ENCODE data around the gene FANCG.

FANCG gene

GRCh38 chr9:35106343-35106730 is 26.6 kb upstream of the FANCG start:
- TF ChIP-seq, protein P1, sequence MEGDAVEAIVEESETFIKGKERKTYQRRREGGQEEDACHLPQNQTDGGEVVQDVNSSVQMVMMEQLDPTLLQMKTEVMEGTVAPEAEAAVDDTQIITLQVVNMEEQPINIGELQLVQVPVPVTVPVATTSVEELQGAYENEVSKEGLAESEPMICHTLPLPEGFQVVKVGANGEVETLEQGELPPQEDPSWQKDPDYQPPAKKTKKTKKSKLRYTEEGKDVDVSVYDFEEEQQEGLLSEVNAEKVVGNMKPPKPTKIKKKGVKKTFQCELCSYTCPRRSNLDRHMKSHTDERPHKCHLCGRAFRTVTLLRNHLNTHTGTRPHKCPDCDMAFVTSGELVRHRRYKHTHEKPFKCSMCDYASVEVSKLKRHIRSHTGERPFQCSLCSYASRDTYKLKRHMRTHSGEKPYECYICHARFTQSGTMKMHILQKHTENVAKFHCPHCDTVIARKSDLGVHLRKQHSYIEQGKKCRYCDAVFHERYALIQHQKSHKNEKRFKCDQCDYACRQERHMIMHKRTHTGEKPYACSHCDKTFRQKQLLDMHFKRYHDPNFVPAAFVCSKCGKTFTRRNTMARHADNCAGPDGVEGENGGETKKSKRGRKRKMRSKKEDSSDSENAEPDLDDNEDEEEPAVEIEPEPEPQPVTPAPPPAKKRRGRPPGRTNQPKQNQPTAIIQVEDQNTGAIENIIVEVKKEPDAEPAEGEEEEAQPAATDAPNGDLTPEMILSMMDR (IDR thresholded peaks at IDR 0.05; ENCODE audit: poor library complexity, severe bottlenecking), result no peak
- Histone ChIP-seq H3K4me3 (ENCODE audit: severe bottlenecking) (no peak overlapping the region), H3K4me1 (ENCODE audit: insufficient read depth, poor library complexity, severe bottlenecking) (peaks cover 8% of the 10 kb centered on the region), H3K27me3 (ENCODE audit: insufficient read depth, poor library complexity, severe bottlenecking) (no peaks in the 10 kb centered on the region), H3K36me3 (ENCODE audit: low read depth) (peaks cover 52% of the 10 kb centered on the region), H3K9me3 (ENCODE audit: severe bottlenecking) (no peaks in the 10 kb centered on the region), H3K27ac (ENCODE audit: poor library complexity, severe bottlenecking) (no peak overlapping the region)
- ATAC-seq (ENCODE audit: low read depth), result no peak
- no peak for DNase-seq (ENCODE audit: low spot score)

GRCh38 chr9:35105571-35106342 is 26.0 kb upstream of the FANCG start:
- peaks cover 57% of the 10 kb centered on the region for H3K36me3 ChIP-seq (ENCODE audit: low read depth)

DNA sequence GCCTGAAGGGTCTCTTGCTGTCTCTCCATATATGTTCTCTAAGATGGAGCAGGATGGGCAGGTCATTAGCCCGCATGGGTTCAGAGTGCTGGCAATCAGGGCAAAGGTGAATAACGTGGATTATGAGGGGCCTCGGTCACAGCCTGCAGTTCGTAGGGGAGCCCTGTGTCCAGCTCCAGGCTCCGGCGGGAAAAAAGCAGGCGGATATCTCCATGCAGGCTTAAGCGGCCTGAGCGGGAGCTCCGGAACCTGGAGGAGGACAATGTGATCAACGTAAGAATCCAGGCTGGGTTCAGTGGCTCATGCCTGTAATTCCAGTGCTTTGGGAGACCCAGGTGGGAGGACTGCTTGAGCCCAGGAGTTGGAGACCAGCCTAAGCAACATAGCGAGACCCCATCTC is 25.4 kb upstream of the FANCG start:
- Histone ChIP-seq H3K4me3 (ENCODE audit: severe bottlenecking) (no peak overlapping the region), H3K27ac (ENCODE audit: poor library complexity, severe bottlenecking) (no peak overlapping the region), H3K9me3 (ENCODE audit: severe bottlenecking) (no peaks in the 10 kb centered on the region), H3K27me3 (ENCODE audit: insufficient read depth, poor library complexity, severe bottlenecking) (no peaks in the 10 kb centered on the region), H3K4me1 (ENCODE audit: insufficient read depth, poor library complexity, severe bottlenecking) (peaks cover under 1% of the 10 kb centered on the region), H3K36me3 (ENCODE audit: low read depth) (peaks cover 64% of the 10 kb centered on the region)
- no peak for ATAC-seq (ENCODE audit: low read depth)
- TF ChIP-seq, protein P1 (IDR thresholded peaks at IDR 0.05; ENCODE audit: poor library complexity, severe bottlenecking), result no peak
- no peak for DNase-seq (ENCODE audit: low spot score)

More at GRCh38 chr9:35105571-35106342, 26.0 kb upstream of the FANCG start:
- H3K27me3 ChIP-seq (ENCODE audit: insufficient read depth, poor library complexity, severe bottlenecking), result no peaks in the 10 kb centered on the region
- no peak overlapping the region for H3K4me3 ChIP-seq (ENCODE audit: severe bottlenecking)
- TF ChIP-seq, protein P1 (IDR thresholded peaks at IDR 0.05; ENCODE audit: poor library complexity, severe bottlenecking), result no peak
- no peaks in the 10 kb centered on the region for H3K9me3 ChIP-seq (ENCODE audit: severe bottlenecking)
- DNase-seq (ENCODE audit: low spot score), result no peak
- no peak overlapping the region for H3K27ac ChIP-seq (ENCODE audit: poor library complexity, severe bottlenecking)
- no peak for ATAC-seq (ENCODE audit: low read depth)
- peaks cover 7% of the 10 kb centered on the region for H3K4me1 ChIP-seq (ENCODE audit: insufficient read depth, poor library complexity, severe bottlenecking)

- H3K4me3 ChIP-seq (ENCODE audit: severe bottlenecking), result no peak overlapping the region
- TF ChIP-seq, protein P1 (IDR thresholded peaks at IDR 0.05; ENCODE audit: poor library complexity, severe bottlenecking), result no peak
- no peak for ATAC-seq (ENCODE audit: low read depth)
- no peaks in the 10 kb centered on the region for H3K4me1 ChIP-seq (ENCODE audit: insufficient read depth, poor library complexity, severe bottlenecking)
- peaks cover 69% of the 10 kb centered on the region for H3K36me3 ChIP-seq (ENCODE audit: low read depth)
- no peaks in the 10 kb centered on the region for H3K27me3 ChIP-seq (ENCODE audit: insufficient read depth, poor library complexity, severe bottlenecking)
- no peak for DNase-seq (ENCODE audit: low spot score)
- no peaks in the 10 kb centered on the region for H3K9me3 ChIP-seq (ENCODE audit: severe bottlenecking)
- no peak overlapping the region for H3K27ac ChIP-seq (ENCODE audit: poor library complexity, severe bottlenecking)
Measured at GRCh38 chr9:35104586-35104985, 24.8 kb upstream of the FANCG start.

DNA sequence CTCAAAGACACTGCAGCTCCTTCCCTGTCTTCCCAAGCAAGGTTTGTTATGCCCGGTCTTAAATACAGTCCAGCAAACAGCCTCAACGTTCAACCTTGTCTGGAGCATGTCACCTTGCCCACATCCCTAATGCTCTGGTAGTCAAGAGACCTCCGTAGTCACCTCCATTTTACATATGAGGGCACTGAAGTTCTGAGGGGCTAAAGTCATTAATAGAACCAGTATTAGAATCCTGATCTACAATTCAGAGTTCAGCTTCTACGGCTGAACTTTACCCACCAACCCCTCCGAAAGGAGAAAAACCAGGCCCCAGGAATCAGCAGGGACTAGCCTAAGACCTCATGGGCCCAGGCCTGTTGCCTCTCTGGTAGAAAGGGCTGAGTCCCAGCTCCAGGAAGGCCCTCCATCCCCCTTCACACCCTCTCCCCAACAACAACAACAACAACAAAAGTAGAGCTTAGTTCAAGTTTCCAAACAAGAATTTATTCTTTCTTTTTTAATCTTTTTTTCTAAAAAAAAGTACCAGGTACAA is 24.0 kb upstream of the FANCG start:
- TF ChIP-seq, protein P1 (IDR thresholded peaks at IDR 0.05; ENCODE audit: poor library complexity, severe bottlenecking), result no peak
- Histone ChIP-seq H3K27ac (ENCODE audit: poor library complexity, severe bottlenecking) (peak overlapping the region; percentile 45), H3K27me3 (ENCODE audit: insufficient read depth, poor library complexity, severe bottlenecking) (no peaks in the 10 kb centered on the region), H3K36me3 (ENCODE audit: low read depth) (peaks cover 65% of the 10 kb centered on the region), H3K4me3 (ENCODE audit: severe bottlenecking) (peak overlapping the region; percentile 68), H3K4me1 (ENCODE audit: insufficient read depth, poor library complexity, severe bottlenecking) (no peaks in the 10 kb centered on the region), H3K9me3 (ENCODE audit: severe bottlenecking) (no peaks in the 10 kb centered on the region)
- DNase-seq (ENCODE audit: low spot score) (no peak), ATAC-seq (ENCODE audit: low read depth) (no peak)

All from RWPE2 (cell line).